GM23338 (cell line): Measurements from ENCODE around the gene ENPP5. TPM values are rescaled to one million over a fixed set of nuclear protein-coding genes. Genes with fewer than 3 reads are reported as not detected.
"Not testable (repeated sequence)": the region's sequence is repeated elsewhere in the genome, so short reads cannot be mapped to it uniquely, and the experiment has no call there.

Experiments used
- ATAC-seq: fragments of 200-7000 bp; cut with Tn5 transposase; 3 replicates; pipeline ENCODE4 v1.9.1; 2020
- DNase-seq: peaks from one replicate; pipeline ENCODE4 v3.0.0-alpha.2; 2015; ENCODE audit warnings: low spot score
- H2AFZ ChIP-seq: fragments of 200-600 bp; sonication (generic); 2 replicates; pipeline ENCODE4 v1.8.0; 2016; ENCODE audit warnings: antibody characterized with exemption, mild to moderate bottlenecking, moderate library complexity
- H3F3A ChIP-seq: fragments of 200-600 bp; sonication (generic); replicated peaks from 2 replicates; pipeline ENCODE4 v1.8.0; 2017; ENCODE audit warnings: antibody characterized with exemption, mixed run types, low read depth
- H3K27ac ChIP-seq: fragments of 200-600 bp; sonication (generic); 2 replicates; pipeline ENCODE4 v1.6.1; 2016; ENCODE audit warnings: low read depth
- H3K27me3 ChIP-seq: fragments of 200-600 bp; sonication (generic); 2 replicates; pipeline ENCODE4 v1.8.0; 2016; ENCODE audit warnings: mild to moderate bottlenecking, mixed run types, moderate library complexity; ENCODE audit not compliant: insufficient read depth
- H3K36me3 ChIP-seq: fragments of 200-600 bp; sonication (generic); 2 replicates; pipeline ENCODE4 v1.8.0; 2016; ENCODE audit warnings: mild to moderate bottlenecking; ENCODE audit not compliant: insufficient read depth
- H3K4me1 ChIP-seq: fragments of 200-600 bp; sonication (generic); 2 replicates; pipeline ENCODE4 v1.8.0; 2016; ENCODE audit warnings: mild to moderate bottlenecking, moderate library complexity; ENCODE audit not compliant: insufficient read depth
- H3K4me2 ChIP-seq: fragments of 200-600 bp; sonication (generic); 2 replicates; pipeline ENCODE4 v1.7.1; 2017; ENCODE audit warnings: mixed run types
- H3K4me3 ChIP-seq: fragments of 200-600 bp; sonication (generic); 2 replicates; pipeline ENCODE4 v1.6.1; 2016; ENCODE audit warnings: mixed run types
- H3K79me2 ChIP-seq: fragments of 200-600 bp; sonication (generic); replicated peaks from 2 replicates; pipeline ENCODE4 v1.8.0; 2017; ENCODE audit warnings: mild to moderate bottlenecking; ENCODE audit not compliant: insufficient read depth
- H3K9me2 ChIP-seq: fragments of 200-600 bp; sonication (generic); 2 replicates; pipeline ENCODE4 v1.8.0; 2017; ENCODE audit not compliant: insufficient read depth
- H4K20me1 ChIP-seq: fragments of 200-600 bp; sonication (generic); replicated peaks from 2 replicates; pipeline ENCODE4 v1.8.0; 2017; ENCODE audit warnings: mild to moderate bottlenecking; ENCODE audit not compliant: insufficient read depth
- H3K27ac Mint-ChIP-seq: 2 replicates; pipeline ENCODE4 v1.8.0; 2020; ENCODE audit warnings: inconsistent platforms, mild to moderate bottlenecking, moderate library complexity, mixed read lengths
- H3K27me3 Mint-ChIP-seq: 3 replicates; pipeline ENCODE4 v1.8.0; 2022; ENCODE audit warnings: low read depth, mild to moderate bottlenecking, moderate library complexity, mixed read lengths, inconsistent platforms; ENCODE audit not compliant: insufficient read depth, poor library complexity
- H3K36me3 Mint-ChIP-seq: 3 replicates; pipeline ENCODE4 v1.8.0; 2021; ENCODE audit warnings: low read depth, mild to moderate bottlenecking, inconsistent platforms, moderate library complexity, mixed read lengths
- H3K4me1 Mint-ChIP-seq: 3 replicates; pipeline ENCODE4 v1.8.0; 2020; ENCODE audit warnings: mild to moderate bottlenecking, inconsistent platforms, mixed read lengths
- H3K4me3 Mint-ChIP-seq: 3 replicates; pipeline ENCODE4 v1.8.0; 2021; ENCODE audit warnings: moderate library complexity, mild to moderate bottlenecking, inconsistent platforms, mixed read lengths
- H3K9me3 Mint-ChIP-seq: 3 replicates; pipeline ENCODE4 v1.8.0; 2020; ENCODE audit warnings: moderate library complexity, mild to moderate bottlenecking, inconsistent platforms, mixed read lengths
- CREB1 ChIP-seq: fragments of 250-450 bp; sonication (Bioruptor Pico); IDR thresholded peaks from 2 replicates; pipeline ENCODE4 v1.5.0; 2020; ENCODE audit warnings: low read depth, mild to moderate bottlenecking, moderate library complexity
- CTCF ChIP-seq, 2 experiments: fragments of 200-600 bp in 1 of 2; sonication (generic) in 1 of 2; conservative IDR thresholded peaks; 2 replicates each; pipeline versions ENCODE4 v1.5.1 to v1.6.1; 2016 to 2017; ENCODE audit warnings: antibody characterized with exemption in 2 of 2, low read depth in 2 of 2, mild to moderate bottlenecking in 2 of 2, moderate library complexity in 1 of 2
- ETS1 ChIP-seq: IDR thresholded peaks from 2 replicates; pipeline ENCODE4 v1.6.1; 2016; ENCODE audit warnings: antibody characterized with exemption
- EZH2 ChIP-seq: fragments of 200-600 bp; sonication (generic); IDR thresholded peaks from one replicate; pipeline ENCODE4 v1.8.0; 2017; ENCODE audit warnings: antibody characterized with exemption, mild to moderate bottlenecking, low read depth; ENCODE audit not compliant: unreplicated experiment
- EZH2phosphoT487 ChIP-seq: fragments of 200-600 bp; sonication (generic); IDR thresholded peaks from one replicate; pipeline ENCODE4 v1.8.1; 2018; ENCODE audit warnings: antibody characterized with exemption; ENCODE audit not compliant: unreplicated experiment
- NANOG ChIP-seq: IDR thresholded peaks from 2 replicates; pipeline ENCODE4 v1.6.1; 2016; ENCODE audit warnings: antibody characterized with exemption, borderline replicate concordance
- POLR2AphosphoS5 ChIP-seq: IDR thresholded peaks from 2 replicates; pipeline ENCODE4 v1.6.1; 2016; ENCODE audit warnings: antibody characterized with exemption, low read depth
- STAT1 ChIP-seq: IDR thresholded peaks from one replicate; pipeline ENCODE4 v1.6.1; 2016; ENCODE audit warnings: antibody characterized with exemption; ENCODE audit not compliant: unreplicated experiment
- ZNF331 ChIP-seq: fragments of 250-450 bp; sonication (Bioruptor Pico); IDR thresholded peaks from 2 replicates; pipeline ENCODE4 v1.5.0; 2020; ENCODE audit warnings: low read depth, mild to moderate bottlenecking, moderate library complexity
- ZNF462 ChIP-seq: fragments of 250-450 bp; sonication (Bioruptor Pico); IDR thresholded peaks from 2 replicates; pipeline ENCODE4 v1.5.0; 2020; ENCODE audit warnings: mild to moderate bottlenecking, moderate library complexity
- polyA plus RNA-seq: library from polyadenylated mRNA; unstranded; fragments of >200 nt; fragmentation: Nextera tagmentation; extraction: Ambion mirVana; gene quantifications from 2 replicates; pipeline ENCODE4 v1.2.1, GENCODE V29; 2016
- total RNA-seq: library from RNA; depleted of rRNA; stranded (reverse); fragments of >200 nt; shearing (Covaris generic); gene quantifications from 2 replicates; pipeline ENCODE4 v1.2.3, GENCODE V29; 2014

ENPP5 gene
- total and polyA plus RNA-seq, 2 experiments from 2014 or later: 8.5 to 13.0 TPM

- DNase-seq: no peak
- Histone ChIP-seq H3K4me3 (no peak overlapping the region), H3K4me1 (no peaks in the 10 kb centered on the region), H3F3A (no peaks in the 10 kb centered on the region), H3K4me2 (no peak overlapping the region), H3K27ac (no peak overlapping the region), H2AFZ (no peak overlapping the region), H4K20me1 (0 out of 2 replicates have a peak, but pooled peaks cover 3% of the 10 kb centered on the region), H3K79me2 (no peaks in the 10 kb centered on the region), H3K27me3 (peaks cover 6% of the 10 kb centered on the region), H3K36me3 (no peaks in the 10 kb centered on the region), H3K9me2 (no peaks in the 10 kb centered on the region)
- Mint-ChIP-seq H3K4me1 (no peaks in the 10 kb centered on the region), H3K27me3 (peaks cover 7% of the 10 kb centered on the region), H3K4me3 (no peak overlapping the region), H3K9me3 (no peaks in the 10 kb centered on the region; the same call in 2 of the 3 replicates), H3K27ac (no peak overlapping the region), H3K36me3 (no peaks in the 10 kb centered on the region)
- no peak for ATAC-seq
- TF ChIP-seq ETS1: no peak
- no peak for TF ChIP-seq STAT1
- no peak for TF ChIP-seq POLR2AphosphoS5
- no peak for TF ChIP-seq CTCF (conservative IDR thresholded peaks at IDR 0.05; ENCODE audit: low read depth in 2 of 2)
- TF ChIP-seq ZNF331 (CRISPR knock-in tag): no peak
- no peak for TF ChIP-seq CREB1
- no peak for TF ChIP-seq EZH2
- TF ChIP-seq EZH2phosphoT487: no peak
- TF ChIP-seq ZNF462 (CRISPR knock-in tag): no peak
- no peak for TF ChIP-seq NANOG
Observed at GRCh38 chr6:46134216-46134615, 36.6 kb downstream of the ENPP5 start.

GRCh38 chr6:46131291-46131690 is 39.5 kb downstream of the ENPP5 start:
- not testable (repeated sequence) for H3K27me3 Mint-ChIP-seq, H3K9me2 ChIP-seq, H3K4me2 ChIP-seq, DNase-seq, H3K27ac Mint-ChIP-seq, H3K36me3 ChIP-seq, H3F3A ChIP-seq, H3K27ac ChIP-seq, H2AFZ ChIP-seq, H3K4me1 ChIP-seq, ATAC-seq, H3K9me3 Mint-ChIP-seq, H3K4me3 Mint-ChIP-seq, H3K4me1 Mint-ChIP-seq, H3K79me2 ChIP-seq, H4K20me1 ChIP-seq, H3K36me3 Mint-ChIP-seq, H3K4me3 ChIP-seq
- peaks cover 22% of the 10 kb centered on the region for H3K27me3 ChIP-seq
